Globus pallidus (tissue), 1 donor: Measurements from ENCODE around the gene SCIN.
"Not testable (repeated sequence)": the region's sequence is repeated elsewhere in the genome, so short reads cannot be mapped to it uniquely, and the experiment has no call there.

Experiments used
- DNase-seq: peaks from one replicate; pipeline ENCODE4 v3.0.0-alpha.2; 2015; ENCODE audit warnings: low spot score

The SCIN gene

DNA sequence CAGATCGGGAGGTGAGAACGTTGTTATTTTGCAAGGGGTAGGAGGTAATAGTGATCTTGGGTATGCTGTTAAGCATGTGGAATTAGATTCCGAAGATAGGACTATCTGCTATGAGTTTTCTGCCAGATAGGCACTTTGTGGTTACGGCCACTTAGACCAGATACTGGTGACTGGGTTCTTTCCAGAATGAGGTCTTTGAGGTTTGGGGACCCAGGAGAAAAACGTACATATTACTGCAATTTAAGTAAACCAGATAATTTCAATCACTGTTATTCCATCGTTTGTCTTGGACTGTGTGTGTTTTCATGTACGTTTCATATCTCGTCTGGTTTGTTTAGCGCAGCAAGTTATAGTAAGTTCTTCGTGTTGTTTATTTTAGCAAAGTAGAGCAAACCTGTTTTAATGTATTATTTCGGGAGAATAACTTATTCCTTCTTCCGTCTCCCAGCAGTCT lies 117.2 kb downstream of the SCIN start:
- DNase-seq, result no peak

GRCh38 chr7:12688485-12689170 lies 118.1 kb downstream of the SCIN start:
- not testable (repeated sequence) for DNase-seq

DNA sequence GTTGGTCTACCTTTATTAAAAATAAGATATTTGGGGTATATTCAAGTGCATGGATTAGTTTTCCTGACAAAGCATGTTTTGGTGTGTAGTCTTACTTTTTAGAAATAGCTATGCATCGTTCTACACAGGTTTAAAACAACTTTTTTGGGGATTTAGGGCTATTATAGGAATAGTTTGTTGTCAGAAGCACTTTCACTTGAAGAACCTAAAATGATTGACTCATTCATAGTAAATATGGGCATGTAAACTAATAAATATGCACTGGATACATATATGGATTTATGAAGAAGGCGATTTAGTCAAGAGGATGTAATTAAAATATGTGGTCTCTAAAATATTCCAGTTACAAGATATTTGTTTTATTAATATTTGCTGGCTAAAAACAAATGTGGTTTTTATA lies 118.9 kb downstream of the SCIN start:
- no peak for DNase-seq

GRCh38 chr7:12690041-12690878 lies 119.7 kb downstream of the SCIN start:
- DNase-seq, result no peak

DNA sequence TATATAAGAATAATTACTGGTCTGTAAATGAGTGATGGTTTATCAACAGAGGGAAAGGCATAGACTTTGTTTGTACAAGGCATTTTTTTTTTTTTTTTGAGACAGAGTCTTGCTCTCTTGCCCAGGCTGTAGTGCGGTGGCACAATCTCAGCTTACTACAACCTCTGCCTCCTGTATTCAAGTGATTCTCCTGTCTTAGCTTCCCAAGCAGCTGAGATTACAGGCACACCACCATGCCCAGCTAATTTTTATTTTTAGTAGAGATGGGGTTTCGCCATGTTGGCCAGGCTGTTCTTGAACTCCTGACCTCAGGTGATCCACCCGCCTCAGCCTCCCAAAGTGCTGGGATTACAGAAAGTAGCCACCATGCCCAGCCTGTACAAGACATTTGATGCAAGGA lies 120.9 kb downstream of the SCIN start:
- DNase-seq, result not testable (repeated sequence)

- no peak for DNase-seq
Measured at GRCh38 chr7:12692035-12692434, 121.5 kb downstream of the SCIN start.

DNA sequence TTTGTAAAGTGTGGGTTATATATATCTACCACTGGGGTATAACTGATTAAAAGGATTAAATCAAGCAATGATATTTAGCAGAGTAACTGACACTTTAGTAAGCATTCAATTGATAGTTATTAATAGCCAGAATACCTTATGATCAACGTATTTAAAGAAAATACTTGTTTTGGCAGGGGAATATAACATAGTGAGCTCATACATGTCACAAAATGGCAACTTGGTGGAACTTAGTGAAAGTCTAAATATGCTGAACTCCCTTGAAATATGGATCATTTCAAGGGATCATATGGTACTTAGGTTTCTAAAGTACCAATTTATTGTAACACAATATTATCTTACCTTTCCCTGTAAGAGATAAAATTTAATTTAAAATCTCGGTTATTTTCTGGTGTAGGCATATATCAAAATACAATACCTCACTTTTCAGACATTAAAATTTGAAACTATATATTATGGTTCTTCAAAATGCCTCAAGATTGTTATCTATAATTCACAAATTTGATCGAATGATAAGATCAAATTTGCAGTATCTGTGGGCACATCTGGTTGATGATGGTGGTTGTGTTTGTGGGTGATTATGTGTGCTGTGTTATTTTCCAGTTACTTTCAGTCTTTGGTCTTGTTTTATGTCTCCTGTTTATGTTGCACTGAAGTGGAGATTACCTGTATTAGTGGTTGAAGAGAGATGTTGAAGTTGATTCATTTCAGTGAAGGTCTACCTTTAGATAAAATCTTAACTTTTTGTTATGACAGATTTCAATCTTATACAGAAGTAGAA lies 122.1 kb downstream of the SCIN start:
- no peak for DNase-seq

- DNase-seq, result no peak
Measured at GRCh38 chr7:12694817-12695216, 124.3 kb downstream of the SCIN start.

GRCh38 chr7:12695965-12696364 lies 125.4 kb downstream of the SCIN start:
- no peak for DNase-seq

DNA sequence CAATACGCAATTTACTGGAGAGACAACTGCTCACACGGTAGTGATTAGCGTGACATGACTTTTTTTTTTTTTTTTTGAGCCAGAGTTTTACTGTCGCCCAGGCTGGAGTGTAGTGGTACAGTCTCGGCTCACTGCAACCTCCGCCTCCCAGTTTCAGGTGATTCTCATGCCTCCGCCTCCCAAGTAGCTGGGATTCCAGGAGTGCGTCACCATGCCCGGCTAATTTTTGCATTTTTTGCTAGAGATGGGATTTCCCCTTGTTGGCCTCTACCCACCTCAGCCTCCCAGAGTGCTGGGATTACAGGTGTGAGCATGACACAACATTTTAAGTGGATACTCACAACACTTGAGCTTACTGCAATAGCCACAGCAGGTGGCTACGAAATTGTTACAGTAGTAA lies 128.8 kb downstream of the SCIN start:
- no peak for DNase-seq

DNA sequence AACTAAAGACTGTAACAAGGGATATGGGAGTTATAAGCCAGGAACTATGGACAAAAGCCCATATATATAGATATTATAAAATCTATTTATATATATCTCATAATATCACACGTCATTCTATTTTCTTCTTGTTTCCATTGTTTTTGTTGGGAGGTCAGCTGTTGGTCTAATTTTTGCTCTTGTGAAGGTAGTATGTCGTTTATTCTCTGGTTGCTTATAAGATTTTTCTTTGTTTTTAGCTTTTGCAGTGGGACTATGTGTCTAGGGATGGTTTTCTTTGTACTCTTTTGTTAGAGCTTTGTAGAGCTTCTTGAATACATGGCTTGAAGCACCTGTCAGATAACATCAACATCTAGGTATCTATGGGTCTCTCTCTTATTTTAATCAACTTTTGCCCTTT lies 130.9 kb downstream of the SCIN start:
- DNase-seq, result no peak

- no peak for DNase-seq
Measured at GRCh38 chr7:12703881-12704280, 133.4 kb downstream of the SCIN start.

GRCh38 chr7:12705878-12706277 lies 135.4 kb downstream of the SCIN start:
- DNase-seq, result no peak

GRCh38 chr7:12706900-12707536 lies 136.5 kb downstream of the SCIN start:
- DNase-seq, result no peak

DNA sequence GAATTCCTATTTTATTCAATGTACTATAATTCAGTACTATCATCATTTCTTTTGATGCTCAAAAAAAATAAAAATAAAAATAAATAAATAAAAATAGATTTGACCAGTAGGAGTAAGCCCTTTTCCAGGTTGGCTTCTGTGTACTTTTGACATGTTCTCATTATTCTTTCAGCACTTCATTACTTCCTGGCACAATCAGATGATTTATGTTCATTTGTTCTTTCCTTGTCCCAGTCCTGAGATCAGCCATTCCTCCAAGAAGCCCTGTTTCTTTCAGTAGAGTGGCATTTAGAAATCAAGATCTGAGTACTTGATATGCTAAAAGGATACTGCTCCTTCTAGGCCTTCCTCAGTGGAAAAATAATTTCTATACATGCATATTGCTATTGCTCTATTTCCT lies 137.8 kb downstream of the SCIN start:
- DNase-seq, result no peak
